Esophagus muscularis mucosa (tissue), 3 donors: ENCODE data around the gene WAS.

Experiments used
- POLR2A ChIP-seq: fragments of 450-650 bp; IDR thresholded peaks from one replicate; pipeline ENCODE4 v1.6.1; 2017; ENCODE audit warnings: antibody characterized with exemption, moderate library complexity, mild to moderate bottlenecking, low read depth
- POLR2AphosphoS5 ChIP-seq, 2 donors: sonication (generic); formaldehyde crosslinking; IDR thresholded peaks; one replicate each; pipeline ENCODE4 v1.6.1; 2017; ENCODE audit warnings: antibody characterized with exemption in 2 of 2
- TF ChIP-seq, protein P1 (sequence below), 3 experiments: fragments of 200-600 bp in 2 of 3; fragments of 450-650 bp in 1 of 3; sonication (generic) in 2 of 3; IDR thresholded peaks; one replicate each; pipeline ENCODE4 v1.5.1; 2017 to 2019; ENCODE audit warnings: antibody characterized with exemption in 3 of 3, mild to moderate bottlenecking in 2 of 3, moderate library complexity in 1 of 3

DNA sequence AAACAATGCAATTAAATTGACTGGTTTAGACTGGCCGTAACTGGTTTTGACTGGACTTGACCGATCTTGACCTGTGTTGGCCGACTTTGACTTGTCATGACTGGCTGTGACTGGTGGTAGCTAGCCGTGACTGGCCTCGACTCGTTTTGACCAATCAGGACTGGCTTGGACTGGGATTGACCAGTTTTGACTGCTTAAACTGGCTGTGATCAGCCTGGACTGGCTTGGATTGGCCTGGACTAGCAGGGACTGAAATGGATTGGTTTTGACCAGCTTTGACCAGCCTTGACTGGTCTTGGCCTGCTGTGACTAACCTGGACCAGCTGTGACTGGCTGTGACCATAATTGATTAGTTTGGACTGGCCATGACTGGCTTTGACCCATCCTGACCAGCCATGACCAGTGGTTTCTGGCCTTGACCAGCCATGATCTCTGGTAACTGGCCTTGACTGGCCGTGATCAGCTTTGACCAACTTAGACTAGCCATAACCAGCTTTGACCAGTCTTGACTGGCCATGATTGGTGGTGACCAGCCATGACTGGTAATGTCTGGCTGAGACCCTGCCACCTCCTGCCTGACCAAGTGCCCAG, 26.0 kb downstream of the WAS start:
- TF ChIP-seq, protein P1, sequence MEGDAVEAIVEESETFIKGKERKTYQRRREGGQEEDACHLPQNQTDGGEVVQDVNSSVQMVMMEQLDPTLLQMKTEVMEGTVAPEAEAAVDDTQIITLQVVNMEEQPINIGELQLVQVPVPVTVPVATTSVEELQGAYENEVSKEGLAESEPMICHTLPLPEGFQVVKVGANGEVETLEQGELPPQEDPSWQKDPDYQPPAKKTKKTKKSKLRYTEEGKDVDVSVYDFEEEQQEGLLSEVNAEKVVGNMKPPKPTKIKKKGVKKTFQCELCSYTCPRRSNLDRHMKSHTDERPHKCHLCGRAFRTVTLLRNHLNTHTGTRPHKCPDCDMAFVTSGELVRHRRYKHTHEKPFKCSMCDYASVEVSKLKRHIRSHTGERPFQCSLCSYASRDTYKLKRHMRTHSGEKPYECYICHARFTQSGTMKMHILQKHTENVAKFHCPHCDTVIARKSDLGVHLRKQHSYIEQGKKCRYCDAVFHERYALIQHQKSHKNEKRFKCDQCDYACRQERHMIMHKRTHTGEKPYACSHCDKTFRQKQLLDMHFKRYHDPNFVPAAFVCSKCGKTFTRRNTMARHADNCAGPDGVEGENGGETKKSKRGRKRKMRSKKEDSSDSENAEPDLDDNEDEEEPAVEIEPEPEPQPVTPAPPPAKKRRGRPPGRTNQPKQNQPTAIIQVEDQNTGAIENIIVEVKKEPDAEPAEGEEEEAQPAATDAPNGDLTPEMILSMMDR (IDR thresholded peaks at IDR 0.05), result no peak
- TF ChIP-seq POLR2AphosphoS5 (IDR thresholded peaks at IDR 0.05), result no peak
- no peak for TF ChIP-seq POLR2A
